Peyer's patch (tissue), 4 donors: ENCODE measurements around the gene UBAP1.

Experiments
- CTCF ChIP-seq, 6 experiments: fragments of 450-650 bp in 4 of 6; fragments of 200-600 bp in 2 of 6; sonication (generic) in 1 of 6; IDR thresholded peaks; one replicate each; pipeline ENCODE4 v1.5.1; 2017 to 2019; ENCODE audit warnings: antibody characterized with exemption in 6 of 6, mild to moderate bottlenecking in 3 of 6, moderate library complexity in 1 of 6
- POLR2A ChIP-seq, 2 donors: fragments of 450-650 bp; IDR thresholded peaks; one replicate each; pipeline ENCODE4 v1.5.1; 2017; ENCODE audit warnings: antibody characterized with exemption in 2 of 2, mild to moderate bottlenecking in 2 of 2, moderate library complexity in 2 of 2

- TF ChIP-seq CTCF (IDR thresholded peaks at IDR 0.05) (no peak), POLR2A (IDR thresholded peaks at IDR 0.05) (no peak)
Measured at GRCh38 chr9:34233672-34234071, 54.8 kb downstream of the UBAP1 start.
